Esophagus muscularis mucosa (tissue), 3 donors: ENCODE measurements around the gene SOST.

Source experiments
- CTCF ChIP-seq, 3 experiments: fragments of 200-600 bp in 2 of 3; fragments of 450-650 bp in 1 of 3; sonication (generic) in 2 of 3; IDR thresholded peaks; one replicate each; pipeline ENCODE4 v1.5.1; 2017 to 2019; ENCODE audit warnings: antibody characterized with exemption in 3 of 3, mild to moderate bottlenecking in 2 of 3, moderate library complexity in 1 of 3
- POLR2A ChIP-seq: fragments of 450-650 bp; IDR thresholded peaks from one replicate; pipeline ENCODE4 v1.6.1; 2017; ENCODE audit warnings: antibody characterized with exemption, moderate library complexity, mild to moderate bottlenecking, low read depth

- TF ChIP-seq POLR2A: no peak
- no peak for TF ChIP-seq CTCF (IDR thresholded peaks at IDR 0.05)
These were observed 48.5 kb downstream of the SOST start for GRCh38 chr17:43710101-43710500.
